HG03280 (cell line): ENCODE results near the gene ALKBH3.

Source experiments
- ATAC-seq: cut with Tn5 transposase; IDR thresholded peaks from one replicate; pipeline ENCODE4 v1.9.1; 2021; ENCODE audit warnings: mild to moderate bottlenecking, moderate library complexity; ENCODE audit not compliant: unreplicated experiment

ALKBH3 gene

GRCh38 chr11:43955381-43956118, 74.9 kb downstream of the ALKBH3 start:
- no peak for ATAC-seq

- no peak for ATAC-seq
Observed at GRCh38 chr11:43957571-43957970, 76.9 kb downstream of the ALKBH3 start.

GRCh38 chr11:43959321-43959995, 78.8 kb downstream of the ALKBH3 start:
- no peak for ATAC-seq

- ATAC-seq, result no peak
Observed at GRCh38 chr11:43962383-43963278, 82.0 kb downstream of the ALKBH3 start.

- no peak for ATAC-seq
Observed at GRCh38 chr11:43963279-43963620, 82.6 kb downstream of the ALKBH3 start.

- no peak for ATAC-seq
Observed at GRCh38 chr11:43967661-43968060, 87.0 kb downstream of the ALKBH3 start.

GRCh38 chr11:43968719-43969118, 88.1 kb downstream of the ALKBH3 start:
- no peak for ATAC-seq

GRCh38 chr11:43969543-43969942, 88.9 kb downstream of the ALKBH3 start:
- no peak for ATAC-seq
